Astrocyte (in vitro differentiated cells and primary cell): Measurements from ENCODE around the gene APRT. TPM values are rescaled to one million over a fixed set of nuclear protein-coding genes. Genes with fewer than 3 reads are reported as not detected.

Experiments used
- DNase-seq: peaks from one replicate; pipeline ENCODE4 v3.0.0-alpha.2; 2010; ENCODE audit warnings: low read depth
- FAIRE-seq: peaks from 2 replicates; lab custom pipeline; 2011; peaks lifted over from hg19 to GRCh38; lab: Jason Lieb, UNC
- H2AFZ ChIP-seq: 2 replicates; pipeline ENCODE4 v1.6.0; 2012; ENCODE audit warnings: low read depth, low read length, inconsistent platforms
- H3K27ac ChIP-seq: 2 replicates; pipeline ENCODE4 v1.5.1; 2011; ENCODE audit warnings: low read depth, low read length, inconsistent platforms
- H3K27me3 ChIP-seq: 2 replicates; pipeline ENCODE4 v1.6.0; 2011; ENCODE audit warnings: low read length, inconsistent platforms; ENCODE audit not compliant: insufficient read depth
- H3K36me3 ChIP-seq: 2 replicates; pipeline ENCODE4 v1.5.1; 2011; ENCODE audit warnings: low read length, inconsistent platforms; ENCODE audit not compliant: insufficient read depth
- H3K4me1 ChIP-seq: 2 replicates; pipeline ENCODE4 v1.5.1; 2011; ENCODE audit warnings: low read length, inconsistent platforms; ENCODE audit not compliant: insufficient read depth
- H3K4me2 ChIP-seq: 2 replicates; pipeline ENCODE4 v1.6.0; 2012; ENCODE audit warnings: low read length, inconsistent platforms
- H3K4me3 ChIP-seq: 2 replicates; pipeline ENCODE4 v1.5.1; 2011; ENCODE audit warnings: low read depth, mild to moderate bottlenecking, low read length, inconsistent platforms; ENCODE audit not compliant: insufficient read depth
- H3K79me2 ChIP-seq: 2 replicates; pipeline ENCODE4 v1.6.0; 2012; ENCODE audit warnings: mild to moderate bottlenecking, low read length, inconsistent platforms; ENCODE audit not compliant: insufficient read depth
- H3K9ac ChIP-seq: 2 replicates; pipeline ENCODE4 v1.6.0; 2012; ENCODE audit warnings: mild to moderate bottlenecking, low read length, inconsistent platforms
- H3K9me3 ChIP-seq: 2 replicates; pipeline ENCODE4 v1.5.1; 2012; ENCODE audit warnings: low read depth, mild to moderate bottlenecking, low read length, inconsistent platforms; ENCODE audit not compliant: insufficient read depth
- H4K20me1 ChIP-seq: 2 replicates; pipeline ENCODE4 v1.6.0; 2012; ENCODE audit warnings: low read length, inconsistent platforms; ENCODE audit not compliant: insufficient read depth
- H3K27ac Mint-ChIP-seq: one replicate; pipeline ENCODE4 v1.8.0; 2021; ENCODE audit warnings: mild to moderate bottlenecking, mixed read lengths; ENCODE audit not compliant: unreplicated experiment
- H3K27me3 Mint-ChIP-seq: one replicate; pipeline ENCODE4 v1.8.0; 2021; ENCODE audit warnings: low read depth, mixed read lengths; ENCODE audit not compliant: unreplicated experiment
- H3K36me3 Mint-ChIP-seq: one replicate; pipeline ENCODE4 v1.8.0; 2021; ENCODE audit warnings: low read depth, mixed read lengths; ENCODE audit not compliant: unreplicated experiment
- H3K4me1 Mint-ChIP-seq: one replicate; pipeline ENCODE4 v1.8.0; 2021; ENCODE audit warnings: low read depth, mixed read lengths; ENCODE audit not compliant: unreplicated experiment
- H3K4me3 Mint-ChIP-seq: one replicate; pipeline ENCODE4 v1.8.0; 2021; ENCODE audit warnings: mild to moderate bottlenecking, moderate library complexity, mixed read lengths; ENCODE audit not compliant: unreplicated experiment
- H3K9me3 Mint-ChIP-seq: one replicate; pipeline ENCODE4 v1.8.0; 2021; ENCODE audit warnings: mild to moderate bottlenecking, mixed read lengths; ENCODE audit not compliant: unreplicated experiment
- CTCF ChIP-seq: IDR thresholded peaks from 2 replicates; pipeline ENCODE4 v1.5.1; 2011; ENCODE audit warnings: low read depth, mild to moderate bottlenecking, inconsistent platforms, low read length, moderate library complexity; ENCODE audit not compliant: insufficient read depth
- EZH2 ChIP-seq: IDR thresholded peaks from 2 replicates; pipeline ENCODE4 v1.6.1; 2012; ENCODE audit warnings: mild to moderate bottlenecking, low read length, inconsistent platforms; ENCODE audit not compliant: insufficient read depth
- total RNA-seq: library from RNA; stranded (reverse); gene quantifications from 2 replicates; pipeline ENCODE4 v1.2.1, GENCODE V29; 2021

APRT gene
- total RNA-seq, 1 donor from 2014 or later, result 132 TPM

- Histone ChIP-seq H3K4me1 (peaks cover 17% of the 10 kb centered on the region), H3K4me2 (peak overlapping the region; percentile 91), H3K79me2 (peaks cover 30% of the 10 kb centered on the region), H3K36me3 (peaks cover 3% of the 10 kb centered on the region), H3K4me3 (peak overlapping the region; percentile 59), H3K27ac (no peak overlapping the region), H3K9ac (peak overlapping the region; percentile 71), H3K9me3 (no peaks in the 10 kb centered on the region), H3K27me3 (no peaks in the 10 kb centered on the region), H4K20me1 (peaks cover 25% of the 10 kb centered on the region), H2AFZ (no peak overlapping the region)
- Mint-ChIP-seq H3K4me1 (no peaks in the 10 kb centered on the region), H3K36me3 (peaks cover 2% of the 10 kb centered on the region), H3K27ac (no peak overlapping the region), H3K9me3 (no peaks in the 10 kb centered on the region), H3K27me3 (peaks cover 2% of the 10 kb centered on the region), H3K4me3 (peak overlapping the region; percentile 62)
- DNase-seq (no peak), FAIRE-seq (no peak)
- TF ChIP-seq EZH2 (no peak), CTCF (no peak)
Observed at GRCh38 chr16:88804552-88805339, 7.0 kb downstream of the APRT start.

- Mint-ChIP-seq H3K27ac (no peak overlapping the region), H3K36me3 (no peaks in the 10 kb centered on the region), H3K9me3 (no peaks in the 10 kb centered on the region), H3K4me3 (peak overlapping the region; percentile 62), H3K27me3 (peaks cover 2% of the 10 kb centered on the region), H3K4me1 (no peaks in the 10 kb centered on the region)
- Histone ChIP-seq H3K36me3 (peaks cover 2% of the 10 kb centered on the region), H3K4me1 (peaks cover 17% of the 10 kb centered on the region), H3K4me2 (peak overlapping the region; percentile 91), H4K20me1 (peaks cover 20% of the 10 kb centered on the region), H3K27me3 (no peaks in the 10 kb centered on the region), H3K9ac (peak overlapping the region; percentile 71), H3K9me3 (no peaks in the 10 kb centered on the region), H3K79me2 (peaks cover 24% of the 10 kb centered on the region), H3K27ac (no peak overlapping the region), H3K4me3 (peak overlapping the region; percentile 59), H2AFZ (no peak overlapping the region)
- no peak for TF ChIP-seq CTCF
- no peak for TF ChIP-seq EZH2
- DNase-seq (no peak), FAIRE-seq (no peak)
Observed at GRCh38 chr16:88804173-88804551, 7.6 kb downstream of the APRT start.
